Activated naive CD4-positive, alpha-beta T cell treated with anti-CD3 and anti-CD28 coated beads, Interleukin-2, amount 50 U/mL, for 72 hours (primary cell): ENCODE measurements around the gene DOK1. TPM values are rescaled to one million over a fixed set of nuclear protein-coding genes. Genes with fewer than 3 reads are reported as not detected.

Experiments
- ATAC-seq, 2 donors: fragments of 150-1000 bp; cut with Tn5 transposase; 2 replicates each; pipeline ENCODE4 v1.10.0; 2021; ENCODE audit warnings: mild to moderate bottlenecking in 2 of 2, moderate library complexity in 2 of 2
- DNase-seq, 2 donors: peaks; one replicate each; pipeline ENCODE4 v3.0.0; 2021 to 2022; ENCODE audit warnings: low spot score in 2 of 2
- H3K27ac Mint-ChIP-seq, 2 donors: one replicate each; pipeline ENCODE4 v1.8.0; 2022; ENCODE audit warnings: mild to moderate bottlenecking in 2 of 2, mixed read lengths in 2 of 2
- H3K36me3 Mint-ChIP-seq, 2 donors: one replicate each; pipeline ENCODE4 v1.8.0; 2022; ENCODE audit warnings: mixed read lengths in 2 of 2
- H3K9me3 Mint-ChIP-seq, 2 donors: one replicate each; pipeline ENCODE4 v1.8.0; 2022; ENCODE audit warnings: mixed read lengths in 2 of 2
- total RNA-seq, 2 donors: library from RNA; stranded (reverse); gene quantifications; one replicate each; pipeline ENCODE4 v1.2.3, GENCODE V29; 2022

Gene DOK1
- total RNA-seq = 10 to 100 TPM; 23.6 to 25.6 TPM

DNA sequence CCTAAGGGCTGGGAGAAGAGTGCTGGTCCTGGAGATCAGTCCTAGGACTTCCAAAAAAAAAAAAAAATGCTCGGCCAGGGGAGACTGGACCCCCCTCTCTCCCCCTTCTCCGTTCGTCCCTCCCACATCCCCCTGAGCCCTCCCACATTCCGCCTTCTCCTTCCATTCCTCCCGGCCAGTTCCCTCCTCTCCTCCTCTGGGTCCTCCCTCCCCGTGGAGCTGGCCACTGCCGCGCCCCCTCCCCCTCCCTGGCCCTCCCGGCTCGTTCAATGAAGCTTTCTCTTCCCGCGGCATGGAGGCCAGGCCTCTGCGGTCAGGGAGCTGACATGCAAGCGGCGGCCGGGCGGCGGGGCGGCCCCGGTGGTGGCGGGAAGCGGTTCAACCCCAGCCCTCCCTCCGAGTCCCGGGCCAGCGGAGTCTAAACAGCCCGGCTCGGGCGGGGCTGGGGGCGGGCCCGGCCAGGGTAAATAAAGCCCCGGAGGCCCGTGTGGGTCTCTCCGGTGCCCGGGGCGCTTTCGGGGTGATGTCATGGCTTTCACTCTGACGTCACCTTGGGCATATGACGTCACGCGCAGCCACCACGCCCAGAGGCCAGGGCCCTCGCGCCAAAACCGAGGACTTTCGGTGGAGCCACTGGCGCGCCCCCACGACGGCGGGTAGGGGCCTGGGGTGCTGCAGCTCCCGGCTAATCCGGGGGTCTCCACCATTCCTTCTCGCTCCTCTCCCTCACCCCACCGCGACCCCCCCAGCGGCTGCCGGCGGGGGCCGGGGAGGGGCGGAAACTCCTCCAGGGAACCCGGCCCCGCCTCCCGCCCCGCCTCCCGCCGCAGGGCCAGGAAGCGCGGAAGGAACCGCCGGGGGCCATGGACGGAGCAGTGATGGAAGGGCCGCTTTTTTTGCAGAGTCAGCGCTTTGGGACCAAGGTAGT, at the start of gene DOK1, which contains the start of gene LOXL3:
Gene DOK1, plus strand, starts transcription at position 829 of the 928 bp plus-strand sequence. Its CDS starts 35 bp downstream, at position 864.
Gene LOXL3, minus strand, starts transcription at position 51 of the 928 bp plus-strand sequence. CDS start 1,308 bp downstream, outside the sequence.
- peak; percentile 77 to 87 for ATAC-seq
- DNase-seq = peak; percentile 83 to 89
- H3K9me3 Mint-ChIP-seq = no peaks in the 10 kb centered on the region
- H3K27ac Mint-ChIP-seq = peak within 1 kb of the TSS; percentile 79 to 83
- peaks cover 0 to 6% of the 10 kb centered on the region in 2 donors for H3K36me3 Mint-ChIP-seq

DNA sequence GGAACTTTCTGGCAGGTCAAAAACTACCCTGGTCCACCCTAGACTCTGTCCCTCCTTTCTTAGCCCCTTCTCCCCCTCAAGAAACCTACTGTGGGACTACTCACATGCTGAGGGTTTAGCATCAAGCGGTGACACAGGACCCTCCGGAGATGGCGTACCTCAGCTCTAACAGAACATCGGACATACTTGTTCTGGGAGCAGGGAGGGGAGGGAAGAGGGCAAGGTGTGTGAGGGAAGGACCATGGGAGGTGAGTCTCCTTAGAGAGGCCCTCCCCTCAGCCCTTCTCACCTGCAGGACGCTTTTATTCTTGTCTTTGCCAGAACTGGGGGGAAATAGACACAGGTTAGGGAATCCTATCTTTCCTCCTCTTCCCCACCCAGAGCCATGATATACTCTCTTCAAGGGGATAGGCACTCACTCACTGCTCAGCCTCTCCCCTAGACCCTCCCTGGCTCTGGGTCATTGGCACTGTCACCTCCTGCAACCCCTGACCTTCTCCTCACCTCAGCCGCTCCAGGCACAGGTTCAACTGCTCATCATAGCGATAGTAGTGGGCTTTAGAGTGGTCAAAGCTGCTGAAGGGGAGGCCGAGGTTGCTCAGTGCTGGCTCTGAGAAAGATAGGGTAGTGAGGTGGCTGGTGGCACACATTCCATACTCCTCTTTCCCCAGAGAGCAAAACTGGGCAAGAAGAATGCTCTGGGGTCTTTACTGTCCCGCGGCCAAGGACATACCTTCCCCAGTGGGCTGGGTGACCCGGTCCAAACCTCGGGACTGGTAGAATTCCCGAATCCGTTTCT, 48.9 kb upstream of the DOK1 start:
- Mint-ChIP-seq H3K36me3 (peaks cover 27 to 38% of the 10 kb centered on the region in 2 donors), H3K9me3 (no peaks in the 10 kb centered on the region), H3K27ac (no peak overlapping the region)
- no peak for ATAC-seq
- no peak for DNase-seq

DNA sequence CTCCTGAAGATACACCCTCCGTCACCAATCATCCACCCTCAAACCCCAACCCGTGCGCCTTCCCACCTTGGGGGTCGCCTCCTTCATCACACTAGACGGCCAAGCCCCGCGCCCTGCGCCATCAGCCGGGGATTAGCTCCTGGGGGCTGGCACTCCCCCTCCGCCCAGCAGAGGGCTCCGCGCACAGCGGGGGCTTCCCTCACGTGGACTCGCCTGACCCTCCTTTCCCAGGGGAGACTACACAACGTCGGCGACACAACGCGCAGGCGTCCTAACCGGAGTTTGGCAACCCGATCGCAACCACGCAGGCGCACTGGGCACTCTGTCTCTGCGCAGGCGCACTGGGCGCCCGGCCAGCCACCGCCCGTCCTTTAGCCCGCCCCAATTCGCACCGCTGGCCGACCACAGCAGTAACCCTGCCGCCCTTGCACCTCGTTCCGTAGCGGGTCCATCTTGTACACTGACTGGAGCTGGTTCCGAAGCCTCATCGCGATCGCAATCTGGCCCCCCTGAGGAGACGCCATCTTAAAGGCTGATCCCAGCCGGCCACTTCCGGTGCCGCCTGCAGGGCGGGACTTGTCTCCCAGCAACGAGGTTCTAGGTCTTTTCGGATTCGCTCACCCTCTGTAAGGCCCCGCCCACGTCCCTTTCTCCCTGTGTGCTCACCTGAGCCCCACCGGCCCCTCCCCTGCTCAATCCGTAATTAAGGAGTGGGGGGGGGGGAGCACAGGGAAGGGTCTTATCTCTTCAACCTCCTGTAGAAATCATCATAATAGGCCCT, 47.2 kb upstream of the DOK1 start, which contains the start of gene PCGF1:
Gene PCGF1, minus strand, starts transcription at position 551 of the 781 bp plus-strand sequence. Its CDS starts 27 bp downstream, at position 524.
- DNase-seq = peak; percentile 98
- Mint-ChIP-seq H3K27ac (peak within 1 kb of the TSS; percentile 96 to 100), H3K36me3 (peaks cover 27 to 33% of the 10 kb centered on the region in 2 donors), H3K9me3 (no peaks in the 10 kb centered on the region)
- peak; percentile 93 to 95 for ATAC-seq

DNA sequence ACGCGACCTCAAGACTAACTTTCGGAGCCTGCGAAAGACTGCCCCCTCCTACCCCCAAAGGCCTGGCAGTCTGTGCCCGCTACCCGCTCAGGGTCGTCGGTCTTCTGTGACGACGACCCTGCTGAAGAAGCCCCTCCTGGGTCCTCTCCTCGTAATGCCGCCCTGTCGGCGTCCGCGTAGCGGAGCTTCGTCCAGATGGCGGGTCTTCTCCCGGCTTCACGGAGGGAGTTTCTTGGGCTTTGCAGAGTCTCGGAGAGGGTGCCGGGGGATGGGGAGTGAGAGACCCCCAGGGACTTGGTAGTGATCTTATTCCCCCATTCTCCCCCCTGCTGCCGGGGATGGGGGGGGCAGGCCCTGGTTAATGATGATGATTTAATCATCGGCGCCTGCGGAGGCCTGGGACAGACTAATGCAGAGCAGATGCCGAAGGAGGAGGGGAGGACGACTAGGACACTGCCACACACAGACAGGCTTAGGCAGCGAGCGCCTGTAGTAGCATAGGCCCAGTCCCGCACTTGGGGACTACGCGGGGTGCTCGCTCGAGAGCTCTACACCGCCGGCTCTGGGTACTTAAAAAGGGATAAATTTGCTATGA, 46.5 kb upstream of the DOK1 start:
- Mint-ChIP-seq H3K36me3 (peaks cover 27 to 33% of the 10 kb centered on the region in 2 donors), H3K27ac (peak overlapping the region; percentile 96 to 100), H3K9me3 (no peaks in the 10 kb centered on the region)
- no peak for DNase-seq
- ATAC-seq = no peak

DNA sequence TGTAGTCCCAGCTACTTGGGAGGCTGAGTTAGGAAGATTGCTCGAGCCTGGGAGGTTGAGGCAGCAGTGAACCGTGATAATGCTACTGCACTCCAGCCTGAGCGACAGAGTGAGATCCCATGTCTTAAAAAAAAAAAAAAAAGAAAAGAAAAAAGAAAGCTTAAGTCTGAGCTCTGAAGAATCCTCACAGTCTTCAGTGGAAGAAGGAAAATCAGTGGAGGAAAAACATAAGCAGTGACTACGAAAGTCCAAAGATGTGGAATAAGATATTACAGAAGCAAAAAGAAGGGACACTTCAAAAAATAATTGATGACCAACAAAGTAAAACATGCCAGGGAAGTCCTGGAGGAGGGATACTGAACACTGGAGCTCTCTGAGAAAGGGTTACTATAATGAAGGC, 44.2 kb upstream of the DOK1 start:
- Mint-ChIP-seq H3K9me3 (no peaks in the 10 kb centered on the region), H3K36me3 (peaks cover 12 to 22% of the 10 kb centered on the region in 2 donors), H3K27ac (no peak overlapping the region)
- ATAC-seq (no peak), DNase-seq (no peak)

DNA sequence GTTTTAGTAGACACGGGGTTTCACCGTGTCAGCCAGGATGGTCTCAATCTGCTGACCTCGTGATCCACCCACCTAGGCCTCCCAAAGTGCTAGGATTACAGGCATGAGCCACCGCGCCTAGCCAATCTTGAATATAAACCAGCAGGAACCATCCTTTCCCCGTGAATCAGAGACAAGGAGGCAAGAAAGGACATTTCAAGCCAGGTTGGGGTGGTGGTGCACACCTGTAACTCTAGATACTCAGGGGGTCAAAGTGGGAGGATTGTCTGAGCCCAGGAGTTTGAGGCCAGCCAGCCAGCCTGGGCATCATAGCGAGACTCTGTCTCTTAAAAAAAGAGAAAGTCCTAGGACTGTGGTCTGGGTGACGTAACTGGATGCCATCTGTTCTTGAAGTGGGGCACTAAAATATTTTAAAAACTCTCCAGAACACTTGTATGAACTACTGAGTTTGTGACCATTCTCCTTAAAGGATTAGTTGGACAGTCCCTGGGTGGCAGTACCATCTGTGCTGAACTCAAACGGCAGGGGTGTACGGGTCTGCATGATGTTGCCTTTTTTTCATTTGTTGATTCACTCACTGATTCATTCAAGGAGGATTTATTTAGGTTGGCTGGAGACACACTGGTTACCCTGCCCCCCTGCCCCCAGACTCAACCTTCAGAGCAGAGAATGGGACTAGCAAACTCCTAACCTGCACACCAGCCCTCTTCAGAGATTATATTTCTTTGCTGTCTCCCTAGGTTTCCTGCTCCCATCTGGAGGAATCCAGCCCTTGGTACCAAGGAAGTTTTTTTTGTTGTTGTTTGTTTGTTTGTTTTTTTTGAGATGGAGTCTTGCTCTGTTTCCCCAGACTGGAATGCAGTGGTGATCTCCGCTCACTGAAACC, 43.2 kb upstream of the DOK1 start:
- Mint-ChIP-seq H3K27ac (no peak overlapping the region), H3K36me3 (peaks cover 12 to 21% of the 10 kb centered on the region in 2 donors), H3K9me3 (peaks cover 0 to under 1% of the 10 kb centered on the region in 2 donors)
- ATAC-seq = no peak
- DNase-seq = no peak

DNA sequence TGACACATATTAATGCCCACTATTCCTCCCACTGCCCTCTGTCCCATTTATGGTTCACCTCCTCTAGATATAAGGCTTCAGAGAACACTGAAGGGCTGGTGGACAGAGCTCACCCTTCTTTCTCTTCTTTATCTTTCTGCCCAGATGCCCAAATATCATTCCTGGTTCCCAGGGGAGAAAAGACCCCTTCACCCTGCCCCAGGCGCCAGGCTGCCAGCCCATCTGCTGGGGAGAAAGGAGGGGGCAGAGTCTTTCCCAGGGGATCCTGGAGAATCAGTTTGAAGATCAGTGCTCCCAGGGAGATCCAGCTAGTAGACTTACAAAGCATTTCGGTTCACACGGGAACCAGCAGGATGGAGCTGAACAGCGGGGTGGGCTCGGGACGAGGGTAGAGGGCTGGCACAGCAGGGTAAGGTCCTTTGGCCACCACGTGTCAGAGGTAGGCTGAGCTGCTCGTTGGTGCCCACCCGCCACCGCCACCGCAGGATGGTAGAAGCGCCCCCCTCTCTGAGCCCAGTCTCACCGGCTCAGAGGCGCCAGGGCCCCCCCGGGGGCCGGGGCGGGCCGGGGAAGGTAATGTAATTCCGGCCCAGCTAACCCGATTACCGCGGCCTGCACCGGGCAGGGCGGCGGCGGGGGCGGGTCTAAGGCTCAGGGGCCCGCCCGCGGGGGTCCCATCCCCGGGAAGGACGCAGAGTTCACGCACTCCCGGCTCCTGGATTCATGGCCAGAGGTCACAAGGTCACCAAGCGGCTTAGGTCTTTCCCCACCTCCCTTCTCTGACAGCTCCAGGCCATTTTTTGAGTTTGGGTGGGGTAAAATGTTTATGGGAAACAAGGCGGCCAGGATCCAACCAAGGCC, 41.5 kb upstream of the DOK1 start:
- no peak for DNase-seq
- Mint-ChIP-seq H3K36me3 (peaks cover 10 to 16% of the 10 kb centered on the region in 2 donors), H3K9me3 (peaks cover 0 to 4% of the 10 kb centered on the region in 2 donors), H3K27ac (peak overlapping the region in 1 of 2 donors; percentile 37)
- ATAC-seq = no peak

DNA sequence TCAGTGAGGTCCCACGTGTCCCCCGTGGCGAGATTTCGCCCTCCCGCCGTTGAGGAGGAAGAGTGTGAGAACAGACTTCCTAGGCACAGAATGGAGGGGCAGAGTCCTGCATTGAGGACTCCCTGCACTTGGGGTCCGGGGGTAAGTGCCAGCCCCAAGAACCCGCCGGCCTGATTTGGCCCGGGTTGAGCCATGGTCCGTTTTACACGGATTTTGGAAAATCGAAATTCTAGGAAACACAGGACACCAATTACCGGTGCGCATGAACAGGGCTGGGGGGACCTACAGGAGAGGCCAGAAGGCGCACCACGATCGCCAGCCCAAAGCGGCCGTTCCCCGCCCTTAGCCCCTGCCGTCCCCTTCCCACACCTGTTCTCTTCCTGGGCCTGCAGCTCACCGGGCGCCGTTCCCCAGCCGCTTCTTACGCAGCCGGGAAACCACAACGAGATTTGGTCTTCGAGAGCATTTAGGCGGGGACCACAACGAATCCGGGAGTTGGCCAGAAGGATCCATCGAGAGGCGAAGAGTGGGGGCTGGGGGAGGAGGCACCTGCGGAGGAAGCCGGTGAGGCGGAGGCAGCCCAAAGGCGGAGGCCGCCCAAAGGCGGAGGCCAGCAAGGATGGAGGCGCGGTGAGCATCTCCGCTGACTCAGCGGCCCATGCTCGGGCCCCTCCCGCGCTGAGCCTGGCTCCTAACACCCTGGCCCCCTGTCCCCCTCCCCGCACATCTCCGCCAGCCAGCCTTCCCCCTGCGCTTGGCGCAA, 40.7 kb upstream of the DOK1 start:
- Mint-ChIP-seq H3K36me3 (peaks cover 10 to 16% of the 10 kb centered on the region in 2 donors), H3K9me3 (peaks cover 0 to 4% of the 10 kb centered on the region in 2 donors), H3K27ac (no peak overlapping the region)
- ATAC-seq (peak; percentile 39 to 48), DNase-seq (peak in 1 of 2 donors; percentile 42)

DNA sequence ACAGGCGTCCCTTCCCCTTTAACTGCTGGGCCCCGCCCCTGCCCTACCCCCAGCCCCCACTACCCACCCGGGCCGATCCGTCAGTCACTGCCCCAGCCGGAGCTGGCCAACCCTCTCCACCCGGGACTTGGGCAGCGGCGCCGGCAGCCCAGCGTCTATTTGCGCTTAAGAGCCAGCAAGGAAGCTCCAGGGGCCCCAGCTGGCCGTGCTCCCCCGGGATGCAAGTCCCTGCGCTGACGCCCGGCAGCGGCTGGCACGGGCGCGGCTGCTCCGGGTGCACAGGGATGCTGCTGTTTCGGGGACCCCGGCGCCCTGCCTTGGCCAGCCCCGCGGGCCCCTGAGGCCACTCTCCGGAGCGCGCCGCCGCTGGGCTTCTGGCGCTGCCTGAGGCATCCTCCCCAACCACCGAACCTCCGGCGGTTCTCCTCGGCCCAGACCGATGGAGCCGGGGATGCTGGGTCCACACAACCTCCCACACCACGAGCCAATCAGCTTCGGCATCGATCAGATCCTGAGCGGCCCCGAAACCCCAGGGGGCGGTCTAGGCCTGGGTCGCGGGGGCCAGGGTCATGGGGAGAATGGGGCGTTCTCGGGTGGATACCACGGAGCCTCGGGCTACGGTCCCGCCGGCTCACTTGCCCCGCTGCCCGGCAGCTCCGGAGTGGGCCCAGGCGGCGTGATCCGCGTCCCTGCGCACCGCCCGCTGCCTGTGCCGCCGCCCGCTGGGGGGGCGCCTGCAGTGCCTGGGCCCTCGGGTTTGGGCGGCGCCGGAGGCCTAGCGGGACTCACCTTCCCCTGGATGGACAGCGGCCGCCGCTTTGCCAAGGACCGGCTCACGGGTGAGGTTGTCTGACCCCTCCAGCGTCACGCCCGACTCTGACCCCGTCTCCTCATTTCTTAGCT, 39.9 kb upstream of the DOK1 start, which contains the start of gene TLX2:
Gene TLX2, plus strand, starts transcription at position 83 of the 903 bp plus-strand sequence. Its CDS starts 357 bp downstream, at position 440.
- H3K27ac Mint-ChIP-seq = no peak within 1 kb of the TSS
- peaks cover 0 to 4% of the 10 kb centered on the region in 2 donors for H3K9me3 Mint-ChIP-seq
- peaks cover 10 to 16% of the 10 kb centered on the region in 2 donors for H3K36me3 Mint-ChIP-seq
- DNase-seq = peak in 1 of 2 donors; percentile 36
- ATAC-seq = peak in 1 of 2 donors; percentile 30

DNA sequence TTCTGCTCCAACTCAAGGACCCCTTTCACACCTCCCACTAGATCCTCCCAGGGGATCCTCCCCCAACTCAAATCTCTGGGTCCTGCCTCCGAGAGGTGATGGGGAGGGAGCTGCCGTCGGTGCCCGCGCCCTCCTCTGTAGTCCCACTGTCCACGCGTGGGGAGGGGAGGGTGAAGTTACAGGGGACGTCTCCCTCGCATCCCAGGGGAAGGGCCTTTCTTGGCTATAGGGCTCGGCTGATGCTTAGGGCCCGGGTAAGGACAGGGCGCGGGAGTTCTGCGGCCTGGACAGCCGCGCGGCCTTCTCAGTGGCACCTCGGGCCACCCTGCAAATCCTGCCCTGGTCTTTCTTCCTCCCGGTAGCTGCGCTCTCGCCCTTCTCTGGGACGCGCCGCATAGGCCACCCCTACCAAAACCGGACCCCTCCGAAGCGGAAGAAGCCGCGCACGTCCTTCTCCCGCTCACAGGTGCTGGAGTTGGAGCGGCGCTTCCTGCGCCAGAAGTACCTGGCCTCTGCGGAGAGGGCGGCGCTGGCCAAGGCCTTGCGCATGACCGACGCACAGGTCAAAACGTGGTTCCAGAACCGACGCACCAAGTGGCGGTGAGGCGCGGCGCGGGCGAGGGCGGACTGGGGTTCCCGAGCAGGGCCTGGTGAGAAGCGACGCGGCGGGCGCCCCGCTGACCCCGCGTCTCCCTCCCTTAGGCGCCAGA, 39.1 kb upstream of the DOK1 start:
- no peak overlapping the region for H3K27ac Mint-ChIP-seq
- H3K36me3 Mint-ChIP-seq = peaks cover 10 to 20% of the 10 kb centered on the region in 2 donors
- DNase-seq (no peak), ATAC-seq (peak in 1 of 2 donors; percentile 17)
- peaks cover 0 to 4% of the 10 kb centered on the region in 2 donors for H3K9me3 Mint-ChIP-seq

DNA sequence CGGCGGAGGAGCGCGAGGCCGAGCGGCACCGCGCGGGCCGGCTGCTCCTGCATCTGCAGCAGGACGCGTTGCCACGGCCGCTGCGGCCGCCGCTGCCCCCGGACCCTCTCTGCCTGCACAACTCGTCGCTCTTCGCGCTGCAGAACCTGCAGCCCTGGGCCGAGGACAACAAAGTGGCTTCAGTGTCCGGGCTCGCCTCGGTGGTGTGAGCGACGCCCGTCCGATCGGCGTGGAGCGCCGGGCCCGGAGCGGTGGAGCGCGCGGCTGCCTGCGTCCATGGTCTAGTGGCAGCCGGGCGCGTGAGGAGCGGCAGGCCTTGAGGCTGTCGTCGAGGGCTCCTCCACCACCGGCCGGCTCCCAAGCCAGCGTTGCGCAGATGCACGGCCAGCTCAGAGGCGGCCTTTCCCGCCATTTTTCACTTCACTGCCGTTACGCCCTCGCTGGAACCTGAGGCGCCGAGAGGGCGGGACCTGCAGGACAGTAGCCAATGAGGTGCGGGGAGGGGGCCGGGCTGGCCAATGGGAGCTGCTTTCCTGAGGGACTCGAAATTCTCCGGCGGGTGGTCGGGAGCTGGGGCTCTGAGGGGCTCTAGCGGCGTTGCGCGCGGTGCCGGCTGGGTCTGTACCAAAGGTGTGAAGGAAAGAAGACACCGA, 38.4 kb upstream of the DOK1 start:
- Mint-ChIP-seq H3K27ac (peak overlapping the region in 1 of 2 donors; percentile 70), H3K9me3 (peaks cover 0 to 4% of the 10 kb centered on the region in 2 donors), H3K36me3 (peaks cover 10 to 20% of the 10 kb centered on the region in 2 donors)
- ATAC-seq (peak; percentile 71 to 77), DNase-seq (peak in 1 of 2 donors; percentile 76)
